Keratinocyte (primary cell): ENCODE data around the gene ZNF428. TPM values are rescaled to one million over a fixed set of nuclear protein-coding genes. Genes with fewer than 3 reads are reported as not detected.

Experiments used
- DNase-seq: peaks from one replicate; pipeline ENCODE4 v3.0.0-alpha.2; 2011; ENCODE audit warnings: low read depth, missing footprints, low spot score
- FAIRE-seq: peaks from 2 replicates; lab custom pipeline; 2011; peaks lifted over from hg19 to GRCh38; lab: Jason Lieb, UNC
- H2AFZ ChIP-seq: 2 replicates; pipeline ENCODE4 v1.6.0; 2012; ENCODE audit warnings: low read length, control low read depth, inconsistent platforms; ENCODE audit not compliant: control insufficient read depth
- H3K27ac ChIP-seq: 2 replicates; pipeline ENCODE4 v1.5.1; 2011; ENCODE audit warnings: low read length; ENCODE audit not compliant: control insufficient read depth, insufficient read depth
- H3K27me3 ChIP-seq: 3 replicates; pipeline ENCODE4 v1.6.0; 2011; ENCODE audit warnings: low read length; ENCODE audit not compliant: control insufficient read depth, insufficient read depth; ENCODE audit errors: extremely low read depth
- H3K36me3 ChIP-seq, 2 experiments: 2 replicates in 1 of 2; 3 replicates in 1 of 2; pipeline ENCODE4 v1.5.1; 2011; ENCODE audit warnings: low read length in 2 of 2, mild to moderate bottlenecking in 1 of 2; ENCODE audit not compliant: control insufficient read depth in 2 of 2, insufficient read depth in 2 of 2; ENCODE audit errors: extremely low read depth in 1 of 2
- H3K4me1 ChIP-seq: 3 replicates; pipeline ENCODE4 v1.5.1; 2011; ENCODE audit warnings: low read length; ENCODE audit not compliant: control insufficient read depth, insufficient read depth; ENCODE audit errors: extremely low read depth
- H3K4me2 ChIP-seq: 3 replicates; pipeline ENCODE4 v1.6.0; 2011; ENCODE audit warnings: low read depth, low read length; ENCODE audit not compliant: control insufficient read depth, insufficient read depth; ENCODE audit errors: extremely low read depth
- H3K4me3 ChIP-seq, 3 experiments: fragments of 200-600 bp in 1 of 3; sonication (generic) in 1 of 3; 2 replicates in 2 of 3; 3 replicates in 1 of 3; pipeline ENCODE4 v1.5.1; 2011 to 2016; ENCODE audit warnings: low read length in 3 of 3, mild to moderate bottlenecking in 3 of 3, control low read depth in 2 of 3, inconsistent platforms in 1 of 3, low read depth in 1 of 3, mixed read lengths in 1 of 3, mixed run types in 1 of 3, moderate library complexity in 1 of 3; ENCODE audit not compliant: control insufficient read depth in 2 of 3, insufficient read depth in 2 of 3; ENCODE audit errors: extremely low read depth in 1 of 3
- H3K79me2 ChIP-seq: 2 replicates; pipeline ENCODE4 v1.6.0; 2012; ENCODE audit warnings: low read length; ENCODE audit not compliant: control insufficient read depth, insufficient read depth
- H3K9ac ChIP-seq: 3 replicates; pipeline ENCODE4 v1.6.0; 2011; ENCODE audit warnings: low read length; ENCODE audit not compliant: control insufficient read depth, insufficient read depth; ENCODE audit errors: extremely low read depth
- H3K9me1 ChIP-seq: 3 replicates; pipeline ENCODE4 v1.6.0; 2011; ENCODE audit warnings: low read length; ENCODE audit not compliant: control insufficient read depth, insufficient read depth; ENCODE audit errors: extremely low read depth
- H3K9me3 ChIP-seq: 2 replicates; pipeline ENCODE4 v1.5.1; 2012; ENCODE audit warnings: low read depth, low read length; ENCODE audit not compliant: control insufficient read depth
- H4K20me1 ChIP-seq: 3 replicates; pipeline ENCODE4 v1.6.0; 2011; ENCODE audit warnings: low read length; ENCODE audit not compliant: control insufficient read depth, insufficient read depth; ENCODE audit errors: extremely low read depth
- CTCF ChIP-seq, 3 experiments: IDR thresholded peaks in 1 of 3; conservative IDR thresholded peaks in 1 of 3; optimal IDR thresholded peaks in 1 of 3; 2 replicates in 2 of 3; 3 replicates in 1 of 3; pipeline versions ENCODE3 to v1.5.1; 2011; ENCODE audit warnings: low read length in 3 of 3, mild to moderate bottlenecking in 3 of 3, moderate library complexity in 2 of 3, control low read depth in 1 of 3, inconsistent platforms in 1 of 3; ENCODE audit not compliant: insufficient read depth in 2 of 3; ENCODE audit errors: extremely low read depth in 1 of 3
- EZH2 ChIP-seq: IDR thresholded peaks from one replicate; pipeline ENCODE4 v1.6.1; 2012; ENCODE audit warnings: inconsistent platforms, mild to moderate bottlenecking, low read length, moderate library complexity
- dilution Hi-C: fragments of 300-500 bp; cut with MboI; formaldehyde crosslinking; loops from one replicate; pipeline ENCODE4 v1.7.0; 2020; ENCODE audit warnings: low sequenced_read_pairs; ENCODE audit not compliant: extremely low pct_ligation_motif_present
- polyA plus RNA-seq, 5 experiments: library from polyadenylated mRNA; depleted of rRNA in 3 of 5; stranded (reverse) in 3 of 5; stranded (forward) in 1 of 5; unstranded in 1 of 5; fragments of >200 nt; gene quantifications; 1 replicate in 1 of 5; 2 replicates in 3 of 5; 3 replicates in 1 of 5; pipeline versions ENCODE4 v1.2.1 to v1.2.3, GENCODE V29; 2011 to 2012; ENCODE audit warnings: missing spikeins in 2 of 5, low read depth in 1 of 5, low replicate concordance in 1 of 5
- small RNA-seq, 3 experiments: library from RNA; depleted of rRNA; stranded (forward); fragments of <200 nt; gene quantifications; one replicate each; pipeline ENCODE3, GENCODE V24; 2012; ENCODE audit warnings: low read depth in 3 of 3, low replicate concordance in 1 of 3; ENCODE audit not compliant: insufficient read length in 3 of 3

ZNF428 gene
- polyA plus RNA-seq, 1 donor (not counting 4 experiments of a cell fraction or from before 2014, with no cell fraction given) = 13.9 TPM

GRCh38 chr19:43561139-43561970, 58.1 kb downstream of the ZNF428 start:
- Histone ChIP-seq H3K9me3 (no peaks in the 10 kb centered on the region), H3K27ac (no peak overlapping the region), H3K79me2 (no peaks in the 10 kb centered on the region), H3K4me2 (no peak overlapping the region), H3K9me1 (no peaks in the 10 kb centered on the region), H4K20me1 (no peaks in the 10 kb centered on the region), H2AFZ (no peak overlapping the region), H3K27me3 (no peaks in the 10 kb centered on the region), H3K9ac (no peak overlapping the region), H3K4me1 (no peaks in the 10 kb centered on the region), H3K4me3 (no peak overlapping the region), H3K36me3 (peaks cover 1 to 3% of the 10 kb centered on the region in 2 experiments)
- no peak for DNase-seq
- FAIRE-seq = no peak
- dilution Hi-C loops = no loop called here
- TF ChIP-seq CTCF (optimal IDR thresholded peaks at IDR 0.05 in 1 of 3, IDR thresholded peaks at IDR 0.05 in 1 of 3, conservative IDR thresholded peaks at IDR 0.05 in 1 of 3; ENCODE audit: extremely low read depth in 1 of 3, insufficient read depth in 2 of 3, low read length in 3 of 3) (no peak), EZH2 (no peak)

GRCh38 chr19:43560687-43561086, 58.7 kb downstream of the ZNF428 start:
- no peak overlapping the region for H3K27ac ChIP-seq
- dilution Hi-C loops = no loop called here

More at GRCh38 chr19:43560687-43561086, 58.7 kb downstream of the ZNF428 start:
- H3K4me3 ChIP-seq = no peak overlapping the region
- no peaks in the 10 kb centered on the region for H3K79me2 ChIP-seq
- H4K20me1 ChIP-seq = no peaks in the 10 kb centered on the region
- no peaks in the 10 kb centered on the region for H3K4me1 ChIP-seq
- TF ChIP-seq CTCF (optimal IDR thresholded peaks at IDR 0.05 in 1 of 3, IDR thresholded peaks at IDR 0.05 in 1 of 3, conservative IDR thresholded peaks at IDR 0.05 in 1 of 3; ENCODE audit: extremely low read depth in 1 of 3, insufficient read depth in 2 of 3, low read length in 3 of 3) = peak in 2 of 3 experiments; percentile 24 to 50
- no peak for TF ChIP-seq EZH2
- no peaks in the 10 kb centered on the region for H3K9me3 ChIP-seq
- no peak overlapping the region for H3K4me2 ChIP-seq
- H3K27me3 ChIP-seq = no peaks in the 10 kb centered on the region
- no peaks in the 10 kb centered on the region for H3K9me1 ChIP-seq
- H2AFZ ChIP-seq = no peak overlapping the region
- FAIRE-seq = no peak
- no peak for DNase-seq
- H3K36me3 ChIP-seq = peaks cover 1 to 9% of the 10 kb centered on the region in 2 experiments
- H3K9ac ChIP-seq = no peak overlapping the region

Small RNA genes within 50 kb of the gene (small RNA-seq; reads per million reads assigned to genes)
- gene RN7SL368P = 0 reads per million in 3 experiments

Other genes starting within 250 kb of the ZNF428 start
- gene TEX101, start 204.7 kb downstream of the ZNF428 start, polyA plus RNA-seq = 0.18 TPM in 1 of 3 replicates, not detected in the others
- 163 to 303 TPM (median 166 TPM) in 3 replicates for gene LYPD3, start 154.0 kb downstream of the ZNF428 start, polyA plus RNA-seq
- 6.1 to 9.8 TPM (median 6.7 TPM) in 3 replicates for gene PHLDB3, start 114.9 kb downstream of the ZNF428 start, polyA plus RNA-seq
- gene ETHE1, start 92.4 kb downstream of the ZNF428 start, polyA plus RNA-seq = 234 to 301 TPM (median 245 TPM) in 3 replicates
- 0.05 to 0.22 TPM (median 0.06 TPM) in 3 replicates for gene ZNF575, start 86.4 kb downstream of the ZNF428 start, polyA plus RNA-seq
- 16.3 to 17.5 TPM (median 16.8 TPM) in 3 replicates for gene XRCC1, start 44.1 kb downstream of the ZNF428 start, polyA plus RNA-seq
- 14.5 to 19.2 TPM (median 16.0 TPM) in 3 replicates for gene PINLYP, start 43.8 kb downstream of the ZNF428 start, polyA plus RNA-seq
- 12.9 to 18.0 TPM (median 13.3 TPM) in 3 replicates for gene IRGQ, start 23.5 kb downstream of the ZNF428 start, polyA plus RNA-seq
- gene ZNF576, start 23.0 kb downstream of the ZNF428 start, polyA plus RNA-seq = 6.4 to 10.6 TPM (median 8.3 TPM) in 3 replicates
- 0.02 to 0.03 TPM (median 0.03 TPM) in 3 replicates for gene SRRM5, start 7.5 kb downstream of the ZNF428 start, polyA plus RNA-seq
- 3.0 to 4.4 TPM (median 4.3 TPM) in 3 replicates for gene CADM4, start 20.2 kb upstream of the ZNF428 start, polyA plus RNA-seq
- gene PLAUR, start 50.5 kb upstream of the ZNF428 start, polyA plus RNA-seq = 50.8 to 64.3 TPM (median 56.2 TPM) in 3 replicates
- not detected in 3 replicates for gene IRGC, start 96.4 kb upstream of the ZNF428 start, polyA plus RNA-seq
- gene SMG9, start 135.3 kb upstream of the ZNF428 start, polyA plus RNA-seq = 12.1 to 15.6 TPM (median 14.8 TPM) in 3 replicates
- 9.8 to 15.5 TPM (median 10.5 TPM) in 3 replicates for gene KCNN4, start 161.3 kb upstream of the ZNF428 start, polyA plus RNA-seq
- 4.0 to 8.8 TPM (median 4.2 TPM) in 3 replicates for gene LYPD5, start 182.8 kb upstream of the ZNF428 start, polyA plus RNA-seq
- 3.5 to 7.7 TPM (median 5.7 TPM) in 3 replicates for gene ZNF283, start 207.7 kb upstream of the ZNF428 start, polyA plus RNA-seq